HepG2 (cell line): Measurements from ENCODE around the gene MAST1. TPM values are rescaled to one million over a fixed set of nuclear protein-coding genes. Genes with fewer than 3 reads are reported as not detected.
A peak's percentile ranks its signal among the peaks of the same experiment; 100 is the strongest.

Experiments
- ELF1 ChIP-seq: sonication (generic); formaldehyde crosslinking; IDR thresholded peaks from 2 replicates; pipeline ENCODE4 v1.4.0; 2020; ENCODE audit warnings: missing genetic modification reagents
- FLYWCH1 ChIP-seq: sonication (generic); formaldehyde crosslinking; IDR thresholded peaks from 2 replicates; pipeline ENCODE4 v1.8.1; 2023; ENCODE audit warnings: mild to moderate bottlenecking, missing genetic modification reagents
- HCFC1 ChIP-seq: fragments of 150-350 bp; IDR thresholded peaks from 2 replicates; pipeline ENCODE4 v1.6.1; 2014; ENCODE audit warnings: low read depth, low read length
- HES4 ChIP-seq: sonication (generic); formaldehyde crosslinking; IDR thresholded peaks from 2 replicates; pipeline ENCODE4 v1.9.0; 2021; ENCODE audit warnings: mild to moderate bottlenecking, missing genetic modification reagents, borderline replicate concordance
- HNRNPK ChIP-seq: fragments of 200-400 bp; formaldehyde crosslinking; IDR thresholded peaks from 2 replicates; pipeline ENCODE4 v1.6.1; 2018; ENCODE audit warnings: low read length, low read depth, moderate library complexity, mild to moderate bottlenecking; ENCODE audit not compliant: poor library complexity, severe bottlenecking
- KMT2A ChIP-seq: sonication (generic); formaldehyde crosslinking; IDR thresholded peaks from 2 replicates; pipeline ENCODE4 v1.4.0; 2020; ENCODE audit warnings: missing genetic modification reagents
- MZF1 ChIP-seq: sonication (generic); formaldehyde crosslinking; IDR thresholded peaks from 2 replicates; pipeline ENCODE4 v1.8.1; 2023; ENCODE audit warnings: mild to moderate bottlenecking, missing genetic modification reagents, borderline replicate concordance
- NR2F1 ChIP-seq, 2 experiments: fragments of 450-650 bp in 1 of 2; formaldehyde crosslinking in 1 of 2; IDR thresholded peaks; 2 replicates each; pipeline versions ENCODE4 v1.5.0 to v1.6.1; 2016 to 2020; ENCODE audit warnings: mild to moderate bottlenecking in 1 of 2, missing compliant biosample characterization in 1 of 2, missing genetic modification reagents in 1 of 2, moderate library complexity in 1 of 2
- RELA ChIP-seq: sonication (generic); formaldehyde crosslinking; IDR thresholded peaks from 2 replicates; pipeline ENCODE4 v1.4.0; 2020; ENCODE audit warnings: missing genetic modification reagents
- U2AF2 ChIP-seq: fragments of 200-400 bp; formaldehyde crosslinking; IDR thresholded peaks from 2 replicates; pipeline ENCODE4 v1.6.1; 2017; ENCODE audit warnings: low read depth, mild to moderate bottlenecking, low read length
- ZNF235 ChIP-seq: sonication (generic); formaldehyde crosslinking; IDR thresholded peaks from 2 replicates; pipeline ENCODE4 v1.8.1; 2023; ENCODE audit warnings: mild to moderate bottlenecking, missing genetic modification reagents, borderline replicate concordance
- ZNF282 ChIP-seq: fragments of 450-650 bp; IDR thresholded peaks from 2 replicates; pipeline ENCODE4 v1.6.1; 2018; ENCODE audit not compliant: partially characterized antibody
- ZNF333 ChIP-seq: sonication (generic); formaldehyde crosslinking; IDR thresholded peaks from 2 replicates; pipeline ENCODE4 v1.4.0; 2020; ENCODE audit warnings: mild to moderate bottlenecking, missing genetic modification reagents, borderline replicate concordance
- ZNF720 ChIP-seq: sonication (generic); formaldehyde crosslinking; IDR thresholded peaks from 2 replicates; pipeline ENCODE4 v1.4.0; 2020; ENCODE audit warnings: missing genetic modification reagents
- ZNF781 ChIP-seq: sonication (generic); formaldehyde crosslinking; IDR thresholded peaks from 2 replicates; pipeline ENCODE4 v1.5.1; 2020; ENCODE audit warnings: borderline replicate concordance, mild to moderate bottlenecking, missing genetic modification reagents; ENCODE audit errors: not compliant biosample characterization
- ZNF816 ChIP-seq: sonication (generic); formaldehyde crosslinking; IDR thresholded peaks from 2 replicates; pipeline ENCODE4 v1.8.0; 2022; ENCODE audit warnings: missing genetic modification reagents, mild to moderate bottlenecking, borderline replicate concordance
- polyA plus RNA-seq, 8 experiments: library from polyadenylated mRNA; depleted of rRNA in 3 of 8; stranded (reverse) in 7 of 8; unstranded in 1 of 8; fragments of >200 nt; fragmentation: Illumina TruSeq in 4 of 8; extraction: Trizol in 4 of 8; gene quantifications; 2 replicates each; pipeline versions ENCODE4 v1.2.1 to v1.2.3, GENCODE V29; 2011 to 2016; ENCODE audit warnings: low read depth in 4 of 8, missing spikeins in 1 of 8, mixed read lengths in 1 of 8; ENCODE audit not compliant: insufficient read depth in 1 of 8
- total RNA-seq, 5 experiments: library from RNA; depleted of rRNA; stranded (reverse); fragments of >200 nt; fragmentation: Illumina TruSeq; extraction: Trizol; gene quantifications; 2 replicates each; pipeline ENCODE4 v1.2.3, GENCODE V29; 2016; ENCODE audit warnings: low read depth in 1 of 5
- TF ChIP-seq, protein P1 (sequence below): sonication (generic); formaldehyde crosslinking; IDR thresholded peaks from 2 replicates; pipeline ENCODE4 v1.5.0; 2020; ENCODE audit warnings: mild to moderate bottlenecking, missing genetic modification reagents
- TF ChIP-seq, protein P2 (sequence below): sonication (generic); formaldehyde crosslinking; IDR thresholded peaks from 2 replicates; pipeline ENCODE4 v1.8.1; 2023; ENCODE audit warnings: missing genetic modification reagents, inconsistent platforms, borderline replicate concordance
- TF ChIP-seq, protein P3 (sequence below): IDR thresholded peaks from 2 replicates; pipeline ENCODE4 v1.6.1; 2018; ENCODE audit warnings: missing genetic modification reagents, mild to moderate bottlenecking, missing compliant biosample characterization
- TF ChIP-seq, protein P4 (sequence below): sonication (generic); formaldehyde crosslinking; IDR thresholded peaks from 2 replicates; pipeline ENCODE4 v1.4.0; 2020; ENCODE audit warnings: missing genetic modification reagents

Gene MAST1
- total and polyA plus RNA-seq, 2 of the 13 experiments (the other 11 are each of a cell fraction or from before 2014, with no cell fraction given) = 0.73 to 4.7 TPM

DNA sequence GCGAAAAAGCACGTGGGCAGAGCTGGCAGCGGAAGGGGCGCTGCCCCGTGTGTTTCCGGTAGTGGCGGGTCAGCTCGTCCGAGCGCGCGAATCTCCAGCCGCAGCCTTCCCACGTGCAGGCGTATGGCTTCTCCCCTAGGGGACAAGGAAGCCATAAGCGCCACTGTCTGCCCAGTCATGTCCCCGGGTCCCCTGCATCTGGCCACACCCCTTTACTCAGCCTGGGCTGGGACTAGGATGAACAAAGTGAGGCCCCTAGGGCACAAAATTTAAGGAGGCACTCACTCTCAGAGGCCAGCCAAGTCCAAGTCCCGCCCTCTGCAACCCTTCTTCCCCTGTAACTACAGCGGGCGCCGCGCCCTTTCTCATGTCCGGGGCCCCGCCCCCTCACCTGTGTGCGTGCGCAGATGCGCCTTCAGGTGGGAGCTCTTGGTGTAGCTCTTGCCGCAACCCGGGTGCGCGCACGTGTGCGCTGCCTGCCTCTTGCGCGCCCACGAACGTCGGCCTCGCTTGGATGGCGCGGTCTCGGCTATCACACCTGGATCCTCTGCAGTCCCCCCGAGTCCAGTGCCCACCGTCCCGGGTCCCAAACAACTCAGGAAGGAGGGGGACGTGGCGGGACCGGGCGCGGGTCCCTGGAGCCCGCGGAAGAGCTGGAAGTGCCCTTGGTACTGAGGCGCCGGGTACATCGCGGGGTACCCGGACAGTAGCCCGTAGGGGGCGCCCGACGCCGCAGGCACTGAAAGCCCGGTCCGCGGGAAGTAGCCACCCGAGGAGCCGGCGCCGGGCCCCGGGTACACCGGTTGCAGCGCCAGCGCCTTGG lies 46.8 kb downstream of the MAST1 start (continued):
- TF ChIP-seq, protein P1, sequence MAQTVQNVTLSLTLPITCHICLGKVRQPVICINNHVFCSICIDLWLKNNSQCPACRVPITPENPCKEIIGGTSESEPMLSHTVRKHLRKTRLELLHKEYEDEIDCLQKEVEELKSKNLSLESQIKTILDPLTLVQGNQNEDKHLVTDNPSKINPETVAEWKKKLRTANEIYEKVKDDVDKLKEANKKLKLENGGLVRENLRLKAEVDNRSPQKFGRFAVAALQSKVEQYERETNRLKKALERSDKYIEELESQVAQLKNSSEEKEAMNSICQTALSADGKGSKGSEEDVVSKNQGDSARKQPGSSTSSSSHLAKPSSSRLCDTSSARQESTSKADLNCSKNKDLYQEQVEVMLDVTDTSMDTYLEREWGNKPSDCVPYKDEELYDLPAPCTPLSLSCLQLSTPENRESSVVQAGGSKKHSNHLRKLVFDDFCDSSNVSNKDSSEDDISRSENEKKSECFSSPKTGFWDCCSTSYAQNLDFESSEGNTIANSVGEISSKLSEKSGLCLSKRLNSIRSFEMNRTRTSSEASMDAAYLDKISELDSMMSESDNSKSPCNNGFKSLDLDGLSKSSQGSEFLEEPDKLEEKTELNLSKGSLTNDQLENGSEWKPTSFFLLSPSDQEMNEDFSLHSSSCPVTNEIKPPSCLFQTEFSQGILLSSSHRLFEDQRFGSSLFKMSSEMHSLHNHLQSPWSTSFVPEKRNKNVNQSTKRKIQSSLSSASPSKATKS (CRISPR knock-in tag) = no peak
- TF ChIP-seq, protein P2, sequence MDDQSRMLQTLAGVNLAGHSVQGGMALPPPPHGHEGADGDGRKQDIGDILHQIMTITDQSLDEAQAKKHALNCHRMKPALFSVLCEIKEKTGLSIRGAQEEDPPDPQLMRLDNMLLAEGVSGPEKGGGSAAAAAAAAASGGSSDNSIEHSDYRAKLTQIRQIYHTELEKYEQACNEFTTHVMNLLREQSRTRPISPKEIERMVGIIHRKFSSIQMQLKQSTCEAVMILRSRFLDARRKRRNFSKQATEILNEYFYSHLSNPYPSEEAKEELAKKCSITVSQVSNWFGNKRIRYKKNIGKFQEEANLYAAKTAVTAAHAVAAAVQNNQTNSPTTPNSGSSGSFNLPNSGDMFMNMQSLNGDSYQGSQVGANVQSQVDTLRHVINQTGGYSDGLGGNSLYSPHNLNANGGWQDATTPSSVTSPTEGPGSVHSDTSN (CRISPR knock-in tag) = no peak
- no peak for TF ChIP-seq NR2F1 (CRISPR knock-in tag; IDR thresholded peaks at IDR 0.05)
- TF ChIP-seq ZNF333 (CRISPR knock-in tag) = no peak
- TF ChIP-seq ZNF816 (CRISPR knock-in tag) = 0 out of 2 replicates have a peak, but pooled peaks have one; percentile 39
- no peak for TF ChIP-seq HNRNPK
- no peak for TF ChIP-seq HCFC1
- TF ChIP-seq HES4 (CRISPR knock-in tag) = no peak
- TF ChIP-seq, protein P3, sequence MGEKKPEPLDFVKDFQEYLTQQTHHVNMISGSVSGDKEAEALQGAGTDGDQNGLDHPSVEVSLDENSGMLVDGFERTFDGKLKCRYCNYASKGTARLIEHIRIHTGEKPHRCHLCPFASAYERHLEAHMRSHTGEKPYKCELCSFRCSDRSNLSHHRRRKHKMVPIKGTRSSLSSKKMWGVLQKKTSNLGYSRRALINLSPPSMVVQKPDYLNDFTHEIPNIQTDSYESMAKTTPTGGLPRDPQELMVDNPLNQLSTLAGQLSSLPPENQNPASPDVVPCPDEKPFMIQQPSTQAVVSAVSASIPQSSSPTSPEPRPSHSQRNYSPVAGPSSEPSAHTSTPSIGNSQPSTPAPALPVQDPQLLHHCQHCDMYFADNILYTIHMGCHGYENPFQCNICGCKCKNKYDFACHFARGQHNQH (CRISPR knock-in tag) = no peak
- no peak for TF ChIP-seq ZNF235 (CRISPR knock-in tag)
- TF ChIP-seq ZNF781 (CRISPR knock-in tag) = no peak
- TF ChIP-seq ZNF720 (CRISPR knock-in tag) = no peak
- 0 out of 2 replicates have a peak, but pooled peaks have one; percentile 24 for TF ChIP-seq KMT2A (CRISPR knock-in tag)
- no peak for TF ChIP-seq U2AF2
- no peak for TF ChIP-seq FLYWCH1
- TF ChIP-seq RELA (CRISPR knock-in tag) = no peak
- TF ChIP-seq, protein P4, sequence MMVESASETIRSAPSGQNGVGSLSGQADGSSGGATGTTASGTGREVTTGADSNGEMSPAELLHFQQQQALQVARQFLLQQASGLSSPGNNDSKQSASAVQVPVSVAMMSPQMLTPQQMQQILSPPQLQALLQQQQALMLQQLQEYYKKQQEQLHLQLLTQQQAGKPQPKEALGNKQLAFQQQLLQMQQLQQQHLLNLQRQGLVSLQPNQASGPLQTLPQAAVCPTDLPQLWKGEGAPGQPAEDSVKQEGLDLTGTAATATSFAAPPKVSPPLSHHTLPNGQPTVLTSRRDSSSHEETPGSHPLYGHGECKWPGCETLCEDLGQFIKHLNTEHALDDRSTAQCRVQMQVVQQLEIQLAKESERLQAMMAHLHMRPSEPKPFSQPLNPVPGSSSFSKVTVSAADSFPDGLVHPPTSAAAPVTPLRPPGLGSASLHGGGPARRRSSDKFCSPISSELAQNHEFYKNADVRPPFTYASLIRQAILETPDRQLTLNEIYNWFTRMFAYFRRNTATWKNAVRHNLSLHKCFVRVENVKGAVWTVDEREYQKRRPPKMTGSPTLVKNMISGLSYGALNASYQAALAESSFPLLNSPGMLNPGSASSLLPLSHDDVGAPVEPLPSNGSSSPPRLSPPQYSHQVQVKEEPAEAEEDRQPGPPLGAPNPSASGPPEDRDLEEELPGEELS (CRISPR knock-in tag) = no peak
- no peak for TF ChIP-seq ZNF282
- 0 out of 2 replicates have a peak, but pooled peaks have one; percentile 8 for TF ChIP-seq ELF1 (CRISPR knock-in tag)
- TF ChIP-seq MZF1 (CRISPR knock-in tag) = no peak
